Embryonic facial prominence (tissue), 1 donor: Measurements from ENCODE around the gene RIBC1.
"Not testable (repeated sequence)": the region's sequence is repeated elsewhere in the genome, so short reads cannot be mapped to it uniquely, and the experiment has no call there.

Experiments used
- DNase-seq: peaks from one replicate; pipeline ENCODE4 v3.0.0-alpha.2; 2016; ENCODE audit errors: extremely low spot score

RIBC1 gene

GRCh38 chrX:53435997-53436396 lies 13.3 kb downstream of the RIBC1 start:
- DNase-seq: peak; percentile 20

GRCh38 chrX:53437206-53437605 lies 14.5 kb downstream of the RIBC1 start:
- no peak for DNase-seq

GRCh38 chrX:53438174-53438831 lies 15.6 kb downstream of the RIBC1 start:
- no peak for DNase-seq

GRCh38 chrX:53438832-53439230 lies 16.2 kb downstream of the RIBC1 start:
- DNase-seq: no peak

- no peak for DNase-seq
Measured at GRCh38 chrX:53440101-53440500, 17.4 kb downstream of the RIBC1 start.

GRCh38 chrX:53440621-53441517 lies 18.2 kb downstream of the RIBC1 start:
- DNase-seq: no peak

GRCh38 chrX:53441531-53442321 lies 19.1 kb downstream of the RIBC1 start:
- no peak for DNase-seq

GRCh38 chrX:53442322-53442631 lies 19.6 kb downstream of the RIBC1 start:
- DNase-seq: no peak

GRCh38 chrX:53445977-53446376 lies 23.3 kb downstream of the RIBC1 start:
- no peak for DNase-seq

- DNase-seq: no peak
Measured at GRCh38 chrX:53447441-53447840, 24.8 kb downstream of the RIBC1 start.

GRCh38 chrX:53449632-53450031 lies 27.0 kb downstream of the RIBC1 start:
- DNase-seq: no peak

- DNase-seq: no peak
Measured at GRCh38 chrX:53452812-53453211, 30.1 kb downstream of the RIBC1 start.

GRCh38 chrX:53456254-53456653 lies 33.6 kb downstream of the RIBC1 start:
- DNase-seq: no peak

- no peak for DNase-seq
Measured at GRCh38 chrX:53458082-53458481, 35.4 kb downstream of the RIBC1 start.

GRCh38 chrX:53468659-53469058 lies 46.0 kb downstream of the RIBC1 start:
- not testable (repeated sequence) for DNase-seq

GRCh38 chrX:53471346-53471745 lies 48.7 kb downstream of the RIBC1 start:
- no peak for DNase-seq

GRCh38 chrX:53474707-53475106 lies 52.0 kb downstream of the RIBC1 start:
- no peak for DNase-seq

- no peak for DNase-seq
Measured at GRCh38 chrX:53476371-53476770, 53.7 kb downstream of the RIBC1 start.

- DNase-seq: no peak
Measured at GRCh38 chrX:53479301-53479700, 56.6 kb downstream of the RIBC1 start.
